ENCODE results near the gene RACK1.
"Not testable (repeated sequence)": the region's sequence is repeated elsewhere in the genome, so short reads cannot be mapped to it uniquely, and the experiment has no call there.

The RACK1 gene

GRCh38 chr5:181243564-181244343 is at the start of gene RACK1:
TSS of gene RACK1 (minus strand) at chr5:181243906. CDS start at chr5:181243800, 106 bp downstream.
- DNase-seq (ENCODE audit: low read depth in 2 of 2) = peak; percentile 81 to 84

DNA sequence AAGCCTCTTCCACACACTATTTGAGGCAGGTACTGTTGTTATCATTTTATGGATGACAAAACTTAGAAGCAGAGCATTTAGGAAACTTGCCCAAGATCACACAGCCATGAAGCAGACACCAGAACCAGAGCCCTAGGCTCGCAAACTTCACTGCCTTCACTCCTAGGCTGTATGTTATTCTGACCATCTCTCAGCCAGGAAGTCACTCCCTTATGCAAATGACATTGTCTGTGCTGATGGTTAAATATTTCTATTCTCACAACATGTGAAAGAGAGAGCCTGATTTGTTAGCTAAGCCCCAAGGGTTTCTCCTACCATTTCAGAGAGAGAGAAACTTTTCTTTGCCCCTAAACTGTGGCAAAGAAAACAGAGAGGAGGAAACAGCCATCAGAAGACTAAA is 43.6 kb upstream of the RACK1 start:
- DNase-seq (ENCODE audit: low read depth in 2 of 2) = not testable (repeated sequence)

GRCh38 chr5:181285962-181286705 is 42.4 kb upstream of the RACK1 start:
- DNase-seq (ENCODE audit: low read depth in 2 of 2) = not testable (repeated sequence)

GRCh38 chr5:181283841-181284755 is 40.4 kb upstream of the RACK1 start:
- not testable (repeated sequence) for DNase-seq (ENCODE audit: low read depth in 2 of 2)

DNA sequence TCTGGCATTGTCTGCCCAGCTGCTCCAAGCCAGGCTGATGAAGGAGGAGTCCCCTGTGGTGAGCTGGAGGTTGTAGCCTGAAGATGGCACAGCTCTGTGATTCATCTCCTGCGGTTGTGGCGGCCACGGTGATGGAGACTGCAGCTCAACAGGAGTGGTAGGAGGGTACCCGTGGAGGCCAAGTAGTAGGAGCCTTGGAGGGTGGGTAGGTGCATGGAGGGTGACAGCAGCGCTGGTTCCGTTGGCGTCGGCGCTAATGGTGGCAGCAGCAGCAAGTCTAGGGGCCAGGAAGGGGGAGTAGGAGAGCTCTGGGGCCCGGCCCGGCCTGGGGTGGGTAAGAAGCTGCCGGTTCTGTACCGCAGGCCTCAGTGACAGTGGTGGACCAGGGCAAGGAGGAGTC is 39.6 kb upstream of the RACK1 start:
- DNase-seq (ENCODE audit: low read depth in 2 of 2) = no peak

GRCh38 chr5:181282874-181283273 is 39.2 kb upstream of the RACK1 start:
- no peak for DNase-seq (ENCODE audit: low read depth in 2 of 2)

DNA sequence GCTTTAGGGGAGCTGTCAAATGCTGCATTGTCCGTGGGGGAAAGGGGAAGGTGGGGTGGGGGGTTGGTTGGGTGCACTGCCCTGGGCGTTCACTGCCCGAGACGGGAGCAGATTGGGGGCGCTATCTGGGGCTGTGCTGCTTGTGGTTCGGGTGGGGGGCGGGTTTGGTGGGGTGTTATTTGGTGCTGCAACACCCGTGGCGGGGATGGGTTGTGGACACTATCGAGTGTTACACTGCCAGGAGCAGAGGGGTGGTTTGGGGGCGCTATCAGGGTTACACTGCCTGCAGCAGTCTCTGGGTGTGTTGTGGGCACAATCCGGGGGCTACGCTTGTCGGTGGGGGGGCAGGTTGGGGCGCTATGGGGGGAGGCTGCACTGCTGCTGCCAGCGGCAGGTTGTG is 38.7 kb upstream of the RACK1 start:
- DNase-seq (ENCODE audit: low read depth in 2 of 2) = not testable (repeated sequence)

- DNase-seq (ENCODE audit: low read depth in 2 of 2) = no peak
These were observed 38.2 kb upstream of the RACK1 start for GRCh38 chr5:181281984-181282316.

DNA sequence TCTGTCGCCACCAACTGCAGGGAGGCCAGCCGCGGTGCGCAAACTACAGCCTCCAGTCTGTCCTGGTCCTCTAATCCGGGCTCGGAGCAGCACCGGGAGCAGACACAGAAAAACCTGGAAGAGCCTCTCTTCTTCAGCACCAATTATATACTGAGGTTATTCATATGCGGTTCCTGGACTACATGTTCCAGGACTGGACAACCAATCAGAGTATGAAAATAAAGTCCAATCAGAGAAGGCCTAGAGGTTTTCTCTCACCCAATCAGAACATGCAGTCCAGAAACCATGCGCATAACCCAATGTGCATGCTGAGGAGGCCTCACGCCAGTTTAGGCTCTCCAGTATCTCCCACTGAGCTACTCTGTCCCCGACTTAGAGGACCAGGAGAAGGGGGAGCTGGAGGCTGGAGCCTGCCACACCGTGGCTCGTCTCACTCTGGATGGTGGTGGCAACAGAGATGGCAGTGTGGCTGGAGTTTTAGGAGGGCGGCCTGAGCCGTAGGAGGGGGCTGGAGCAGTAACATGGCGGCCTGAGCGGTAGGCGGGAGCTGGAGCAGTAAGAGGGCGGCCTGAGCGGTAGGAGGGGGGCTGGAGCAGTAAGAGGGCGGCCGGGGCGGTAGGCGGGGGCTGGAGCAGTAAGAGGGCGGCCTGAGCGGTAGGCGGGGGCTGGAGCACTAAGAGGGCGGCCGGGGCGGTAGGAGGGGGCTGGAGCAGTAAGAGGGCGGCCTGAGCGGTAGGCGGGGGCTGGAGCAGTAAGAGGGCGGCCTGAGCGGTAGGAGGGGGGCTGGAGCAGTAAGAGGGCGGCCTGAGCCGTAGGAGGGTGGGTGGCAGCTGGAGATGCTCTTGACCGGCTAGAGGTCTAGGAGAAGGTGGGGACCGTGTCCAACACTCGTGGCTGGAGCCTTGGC is 37.6 kb upstream of the RACK1 start:
- no peak for DNase-seq (ENCODE audit: low read depth in 2 of 2)

GRCh38 chr5:181280251-181280762 is 36.6 kb upstream of the RACK1 start:
- DNase-seq (ENCODE audit: low read depth in 2 of 2) = no peak

DNA sequence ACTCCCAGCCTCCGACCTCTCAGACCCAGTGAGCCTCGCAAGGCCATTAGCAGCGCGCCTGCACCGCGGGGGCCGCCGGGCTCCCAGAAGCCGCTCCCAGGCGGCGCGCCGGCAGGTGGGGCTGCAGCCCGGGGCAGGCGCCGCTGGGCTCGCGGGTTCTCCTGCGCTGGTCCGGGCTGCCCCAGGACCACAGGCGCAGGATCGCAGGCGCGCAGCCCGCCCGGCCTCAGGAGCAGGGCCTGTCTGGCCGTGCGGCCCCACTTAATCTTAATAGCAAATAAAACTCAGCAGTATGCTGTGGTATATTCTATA is 29.7 kb upstream of the RACK1 start:
- DNase-seq (ENCODE audit: low read depth in 2 of 2) = not testable (repeated sequence)

DNA sequence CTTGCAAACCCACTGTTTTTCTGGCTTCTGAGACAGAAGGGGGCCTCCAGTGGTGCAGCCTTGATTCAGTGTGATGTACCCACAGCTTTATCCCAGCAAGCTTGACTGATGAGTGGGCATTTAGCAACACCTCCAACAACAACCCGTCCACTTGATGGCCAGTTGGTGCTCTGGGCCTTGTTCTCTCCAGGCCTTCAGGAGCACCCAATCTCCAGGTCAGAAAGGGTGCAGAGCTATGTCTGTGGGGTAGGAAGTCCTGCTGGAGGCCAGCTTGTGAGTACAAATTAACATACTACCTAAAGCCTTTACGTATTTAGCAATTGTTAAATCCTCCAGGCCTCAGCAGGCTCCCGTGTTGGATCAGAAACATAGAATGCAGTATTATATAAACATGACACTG is 27.4 kb upstream of the RACK1 start:
- DNase-seq (ENCODE audit: low read depth in 2 of 2) = no peak

- DNase-seq (ENCODE audit: low read depth in 2 of 2) = not testable (repeated sequence)
These were observed 24.2 kb upstream of the RACK1 start for GRCh38 chr5:181267907-181268306.

- DNase-seq (ENCODE audit: low read depth in 2 of 2) = not testable (repeated sequence)
These were observed 23.7 kb upstream of the RACK1 start for GRCh38 chr5:181267291-181267904.

GRCh38 chr5:181265092-181265671 is 21.5 kb upstream of the RACK1 start:
- DNase-seq (ENCODE audit: low read depth in 2 of 2) = no peak

DNA sequence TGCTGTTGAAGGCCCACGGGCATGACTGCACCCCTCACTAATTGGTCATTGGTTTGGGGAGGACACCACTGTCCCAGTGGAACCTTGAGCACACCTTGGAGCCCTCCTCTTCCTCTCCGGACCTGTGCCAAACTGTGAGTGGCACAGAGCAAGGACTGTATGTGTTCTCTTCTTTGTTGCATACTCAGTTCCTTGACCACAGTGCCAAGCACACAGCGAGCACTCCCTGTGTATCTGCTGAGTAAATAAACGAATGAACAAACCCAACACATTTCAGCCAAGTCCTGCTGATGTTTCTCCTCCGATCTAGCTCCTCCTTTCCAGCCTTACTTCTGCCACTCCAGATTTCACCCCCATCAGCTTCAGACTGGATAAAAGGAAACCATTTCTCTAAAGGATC is 19.9 kb upstream of the RACK1 start:
- no peak for DNase-seq (ENCODE audit: low read depth in 2 of 2)

- DNase-seq (ENCODE audit: low read depth in 2 of 2) = peak; percentile 50 to 68
These were observed 17.8 kb upstream of the RACK1 start for GRCh38 chr5:181261320-181262049.

GRCh38 chr5:181260720-181261319 is 17.1 kb upstream of the RACK1 start, which contains the start of gene TRIM52:
TSS of gene TRIM52 (minus strand) at chr5:181261143. CDS start at chr5:181260813, 330 bp downstream.
- DNase-seq (ENCODE audit: low read depth in 2 of 2) = peak; percentile 78 to 81
